ENCODE results near the gene SPATA2L. TPM values are rescaled to one million over a fixed set of nuclear protein-coding genes. Genes with fewer than 3 reads are reported as not detected.

SPATA2L gene
- polyA plus RNA-seq, 2 donors: 4.8 to 6.5 TPM

DNA sequence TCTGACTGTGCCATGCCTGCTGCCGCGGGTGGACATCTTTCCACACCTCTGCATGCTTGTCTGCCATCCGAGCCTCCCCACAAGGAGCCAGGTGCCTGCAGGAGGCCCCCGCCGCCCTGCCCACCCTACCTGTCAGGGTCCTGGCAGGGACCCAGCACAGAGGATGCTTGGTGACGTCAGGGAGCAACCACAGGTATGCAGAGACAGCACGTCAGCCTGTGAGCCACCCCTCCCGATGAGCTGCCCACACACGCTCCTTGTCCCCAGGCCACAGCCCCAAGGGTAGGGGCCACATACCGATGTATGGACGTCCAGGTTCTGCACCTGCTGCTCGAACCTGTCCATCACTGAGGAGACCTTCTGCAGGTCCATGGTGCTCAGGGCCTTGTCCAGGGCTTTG lies 54.6 kb downstream of the SPATA2L start:
- Histone ChIP-seq H3K4me1 (ENCODE audit: control insufficient read depth in 2 of 2, insufficient read depth in 2 of 2, low read length in 1 of 2) (no peaks in the 10 kb centered on the region), H3K27ac (ENCODE audit: low read depth in 2 of 2, low read length in 1 of 2) (no peak overlapping the region), H3K4me3 (ENCODE audit: low read depth in 1 of 2, low read length in 2 of 2) (no peak overlapping the region), H3K9me3 (ENCODE audit: control insufficient read depth in 2 of 2, insufficient read depth in 1 of 2, low read depth in 1 of 2, low read length in 1 of 2) (peaks cover 0 to 2% of the 10 kb centered on the region in 2 donors), H3K36me3 (ENCODE audit: control insufficient read depth in 2 of 2, insufficient read depth in 2 of 2, low read length in 1 of 2) (peaks cover 37 to 49% of the 10 kb centered on the region in 2 donors), H3K27me3 (ENCODE audit: control insufficient read depth in 1 of 2, insufficient read depth in 2 of 2, low read length in 2 of 2) (no peaks in the 10 kb centered on the region)
- WGBS, 2 donors: 78 to 89% methylated on average over 12 of the region's 12 CpGs

Other genes with a start within 250 kb of the SPATA2L start
- gene ANKRD11, start 211.1 kb downstream of the SPATA2L start, polyA plus RNA-seq: 10 to 100 TPM; 37.1 to 73.5 TPM
- 10 to 100 TPM; 41.9 to 89.3 TPM for gene SPG7, start 193.3 kb downstream of the SPATA2L start, polyA plus RNA-seq
- 1,000 to 10,000 TPM; 4,316 to 5,851 TPM for gene RPL13, start 141.0 kb downstream of the SPATA2L start, polyA plus RNA-seq
- gene CPNE7, start 125.9 kb downstream of the SPATA2L start, polyA plus RNA-seq: 1 to 10 TPM; 1.5 to 4.5 TPM
- gene DPEP1, start 88.1 kb downstream of the SPATA2L start, polyA plus RNA-seq: under 1 TPM in 1 of 2 donors, not detected in 1; 0.05 TPM
- 10 to 100 TPM; 58.8 to 71.9 TPM for gene CHMP1A, start 44.0 kb downstream of the SPATA2L start, polyA plus RNA-seq
- gene SPATA33, start 43.9 kb downstream of the SPATA2L start, polyA plus RNA-seq: 1 to 10 TPM; 3.5 to 5.4 TPM
- 10 to 100 TPM; 49.2 to 88.8 TPM for gene CDK10, start 15.0 kb downstream of the SPATA2L start, polyA plus RNA-seq
- gene VPS9D1, start 19.2 kb upstream of the SPATA2L start, polyA plus RNA-seq: 10 to 100 TPM; 26.4 to 37.5 TPM
- gene ZNF276, start 19.8 kb upstream of the SPATA2L start, polyA plus RNA-seq: 10 to 100 TPM; 23.2 to 42.3 TPM
- gene FANCA, start 114.9 kb upstream of the SPATA2L start, polyA plus RNA-seq: 10 to 100 TPM in 1 of 2 donors, 1 to 10 TPM in 1; 9.9 to 18.6 TPM
- gene SPIRE2, start 126.8 kb upstream of the SPATA2L start, polyA plus RNA-seq: 1 to 10 TPM; 3.6 to 6.4 TPM
- 10 to 100 TPM; 76.3 to 83.2 TPM for gene TCF25, start 171.9 kb upstream of the SPATA2L start, polyA plus RNA-seq
- 1 to 10 TPM; 1.3 to 3.3 TPM for gene MC1R, start 217.2 kb upstream of the SPATA2L start, polyA plus RNA-seq
- 1 to 10 TPM in 1 of 2 donors, under 1 TPM in 1; 0.16 to 1.5 TPM for gene TUBB3, start 221.6 kb upstream of the SPATA2L start, polyA plus RNA-seq
- 10 to 100 TPM; 47.0 to 47.2 TPM for gene DEF8, start 247.1 kb upstream of the SPATA2L start, polyA plus RNA-seq